Measurements from ENCODE around the gene MYOCD.

Gene MYOCD

DNA sequence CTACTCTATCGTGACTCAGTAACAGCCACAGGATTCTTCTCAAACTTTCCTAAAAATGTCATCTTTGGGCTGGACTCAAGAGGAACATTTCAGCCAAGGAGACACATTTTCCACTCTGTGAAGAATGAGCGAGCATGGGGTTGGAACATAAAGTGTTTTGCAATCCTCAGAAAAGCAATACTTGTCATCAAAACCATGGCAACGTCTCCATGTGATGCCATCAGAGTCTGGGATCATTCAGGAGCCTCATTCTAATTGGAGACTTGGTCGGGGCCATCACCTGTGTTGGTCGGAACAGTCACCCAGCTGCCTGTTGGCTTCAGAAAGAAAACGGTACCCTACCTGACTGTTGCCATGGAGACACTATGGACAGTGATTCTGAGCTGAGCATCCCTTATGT, 25.5 kb downstream of the MYOCD start:
- Histone ChIP-seq H3K9me2 (replicated peaks; ENCODE audit: control insufficient read depth, low read length) (no peaks in the 10 kb centered on the region), H3K4me1 (ENCODE audit: control insufficient read depth, low read length) (no peaks in the 10 kb centered on the region), H3F3A (ENCODE audit: control insufficient read depth, insufficient read depth) (no peaks in the 10 kb centered on the region), H3K4me3 (ENCODE audit: low read length) (no peak overlapping the region), H3K27me3 (ENCODE audit: control insufficient read depth, low read length) (no peaks in the 10 kb centered on the region), H3K79me2 (ENCODE audit: control insufficient read depth, low read length) (no peaks in the 10 kb centered on the region), H3K27ac (ENCODE audit: low read depth, low read length) (no peak overlapping the region), H3K9me3 (ENCODE audit: control insufficient read depth, insufficient read depth, low read length) (no peaks in the 10 kb centered on the region), H3K4me2 (ENCODE audit: low read length) (no peak overlapping the region), H3K36me3 (ENCODE audit: control insufficient read depth, low read length) (no peaks in the 10 kb centered on the region), H4K20me1 (ENCODE audit: control insufficient read depth, insufficient read depth, low read depth, low read length) (no peaks in the 10 kb centered on the region)
- TF ChIP-seq EZH2phosphoT487 (IDR thresholded peaks at IDR 0.05; ENCODE audit: borderline replicate concordance, low read length) (no peak), CTCF (IDR thresholded peaks at IDR 0.05; ENCODE audit: low read depth, low read length, poor library complexity, severe bottlenecking) (no peak)

DNA sequence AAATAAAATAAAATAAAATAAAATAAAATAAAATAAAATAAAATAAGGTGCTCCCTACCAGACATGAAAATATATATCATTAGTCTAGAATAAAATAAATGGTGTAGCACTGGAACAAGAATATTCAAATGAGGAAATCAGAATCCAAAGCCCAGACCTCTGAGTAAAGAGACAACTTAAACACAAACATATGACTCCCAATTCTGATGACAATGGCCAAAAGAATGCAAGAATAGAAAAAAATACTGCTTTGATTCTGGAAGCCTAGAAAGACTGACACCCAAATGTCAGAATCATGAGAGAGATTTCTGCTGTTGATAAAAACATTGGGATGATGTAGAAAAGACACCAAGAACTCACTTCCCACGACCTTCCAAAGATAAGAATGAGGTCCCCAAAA, 27.9 kb downstream of the MYOCD start:
- no peaks in the 10 kb centered on the region for H3K4me1 ChIP-seq (ENCODE audit: control insufficient read depth, low read length)
- no peaks in the 10 kb centered on the region for H3K9me3 ChIP-seq (ENCODE audit: control insufficient read depth, insufficient read depth, low read length)
- no peaks in the 10 kb centered on the region for H3K36me3 ChIP-seq (ENCODE audit: control insufficient read depth, low read length)
- no peak overlapping the region for H3K27ac ChIP-seq (ENCODE audit: low read depth, low read length)
- H3K9me2 ChIP-seq (replicated peaks; ENCODE audit: control insufficient read depth, low read length), result no peaks in the 10 kb centered on the region
- no peak overlapping the region for H3K4me2 ChIP-seq (ENCODE audit: low read length)
- no peaks in the 10 kb centered on the region for H3F3A ChIP-seq (ENCODE audit: control insufficient read depth, insufficient read depth)
- no peak overlapping the region for H3K4me3 ChIP-seq (ENCODE audit: low read length)
- TF ChIP-seq CTCF (IDR thresholded peaks at IDR 0.05; ENCODE audit: low read depth, low read length, poor library complexity, severe bottlenecking), result no peak
- TF ChIP-seq EZH2phosphoT487 (IDR thresholded peaks at IDR 0.05; ENCODE audit: borderline replicate concordance, low read length), result no peak
- no peaks in the 10 kb centered on the region for H4K20me1 ChIP-seq (ENCODE audit: control insufficient read depth, insufficient read depth, low read depth, low read length)
- H3K27me3 ChIP-seq (ENCODE audit: control insufficient read depth, low read length), result no peaks in the 10 kb centered on the region
- H3K79me2 ChIP-seq (ENCODE audit: control insufficient read depth, low read length), result no peaks in the 10 kb centered on the region

DNA sequence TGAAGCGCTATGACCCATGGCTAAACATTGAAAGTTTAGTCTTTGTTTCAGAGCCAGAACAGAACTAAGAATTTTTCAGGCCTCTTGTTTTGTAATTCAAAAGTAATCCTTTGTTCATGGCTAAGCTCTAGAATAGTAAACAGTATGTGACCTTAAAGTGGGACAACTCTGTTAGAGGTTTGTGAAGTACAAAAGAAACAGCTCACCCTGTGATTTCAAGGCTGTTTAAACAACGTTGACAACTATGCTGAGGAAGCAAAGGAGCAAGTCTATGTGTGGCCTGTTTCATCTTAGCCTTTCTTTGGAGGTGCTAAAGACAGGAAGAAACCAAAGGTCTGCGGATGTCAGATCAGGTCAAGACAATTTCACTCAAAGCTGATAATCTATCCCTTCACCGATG, 40.4 kb downstream of the MYOCD start:
- Histone ChIP-seq H3K9me3 (ENCODE audit: control insufficient read depth, insufficient read depth, low read length) (no peaks in the 10 kb centered on the region), H3K4me2 (ENCODE audit: low read length) (no peak overlapping the region), H3K4me1 (ENCODE audit: control insufficient read depth, low read length) (no peaks in the 10 kb centered on the region), H4K20me1 (ENCODE audit: control insufficient read depth, insufficient read depth, low read depth, low read length) (no peaks in the 10 kb centered on the region), H3F3A (ENCODE audit: control insufficient read depth, insufficient read depth) (no peaks in the 10 kb centered on the region), H3K4me3 (ENCODE audit: low read length) (no peak overlapping the region), H3K9me2 (replicated peaks; ENCODE audit: control insufficient read depth, low read length) (no peaks in the 10 kb centered on the region), H3K36me3 (ENCODE audit: control insufficient read depth, low read length) (no peaks in the 10 kb centered on the region), H3K27ac (ENCODE audit: low read depth, low read length) (no peak overlapping the region), H3K79me2 (ENCODE audit: control insufficient read depth, low read length) (no peaks in the 10 kb centered on the region), H3K27me3 (ENCODE audit: control insufficient read depth, low read length) (no peaks in the 10 kb centered on the region)
- TF ChIP-seq CTCF (IDR thresholded peaks at IDR 0.05; ENCODE audit: low read depth, low read length, poor library complexity, severe bottlenecking) (no peak), EZH2phosphoT487 (IDR thresholded peaks at IDR 0.05; ENCODE audit: borderline replicate concordance, low read length) (no peak)

DNA sequence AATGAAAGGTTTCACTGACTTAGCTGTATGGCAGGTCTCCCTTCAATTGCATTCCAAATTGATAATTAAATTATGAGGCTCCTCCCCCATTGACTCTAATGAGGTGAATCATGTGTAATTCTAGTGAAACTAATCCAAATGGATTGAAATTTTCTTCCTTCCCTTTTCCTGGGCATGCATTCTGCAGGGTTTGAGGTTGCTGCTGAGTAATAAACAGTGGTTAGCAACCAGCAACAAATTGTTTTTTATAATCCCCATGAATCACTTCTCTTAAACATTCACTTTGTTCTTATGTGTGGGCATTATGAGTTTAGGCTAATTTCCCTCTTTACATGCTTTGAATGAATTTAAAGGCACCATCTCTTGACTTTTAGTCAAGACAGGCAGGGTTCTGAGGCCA, 43.4 kb downstream of the MYOCD start:
- Histone ChIP-seq H3K4me2 (ENCODE audit: low read length) (no peak overlapping the region), H3K4me1 (ENCODE audit: control insufficient read depth, low read length) (no peaks in the 10 kb centered on the region), H3K9me2 (replicated peaks; ENCODE audit: control insufficient read depth, low read length) (no peaks in the 10 kb centered on the region), H3K9me3 (ENCODE audit: control insufficient read depth, insufficient read depth, low read length) (no peaks in the 10 kb centered on the region), H3K27me3 (ENCODE audit: control insufficient read depth, low read length) (no peaks in the 10 kb centered on the region), H3K79me2 (ENCODE audit: control insufficient read depth, low read length) (no peaks in the 10 kb centered on the region), H3K4me3 (ENCODE audit: low read length) (no peak overlapping the region), H3F3A (ENCODE audit: control insufficient read depth, insufficient read depth) (no peaks in the 10 kb centered on the region), H3K27ac (ENCODE audit: low read depth, low read length) (no peak overlapping the region), H4K20me1 (ENCODE audit: control insufficient read depth, insufficient read depth, low read depth, low read length) (no peaks in the 10 kb centered on the region), H3K36me3 (ENCODE audit: control insufficient read depth, low read length) (no peaks in the 10 kb centered on the region)
- TF ChIP-seq EZH2phosphoT487 (IDR thresholded peaks at IDR 0.05; ENCODE audit: borderline replicate concordance, low read length), result no peak
- TF ChIP-seq CTCF (IDR thresholded peaks at IDR 0.05; ENCODE audit: low read depth, low read length, poor library complexity, severe bottlenecking), result no peak
